Common myeloid progenitor, CD34-positive (primary cell): Measurements from ENCODE around the gene UBTD1.

Experiments
- CTCF ChIA-PET: fragments of 350-600 bp; sonication (Branson Sonifier 250); formaldehyde crosslinking; loops from one replicate; lab custom pipeline; 2021; ENCODE audit warnings: antibody characterized with exemption; lab: Charles Lee
- POLR2A ChIA-PET: fragments of 350-600 bp; sonication (Branson Sonifier 250); formaldehyde crosslinking; loops from one replicate; lab custom pipeline; 2021; ENCODE audit warnings: antibody characterized with exemption; lab: Charles Lee
- DNase-seq, 3 donors: peaks; one replicate each; pipeline versions ENCODE4 v3.0.0 to v3.0.0-alpha.2; 2013
- H3K27ac ChIP-seq, 2 experiments: 1 replicate in 1 of 2; 2 replicates in 1 of 2; pipeline ENCODE4 v1.7.0; 2013; ENCODE audit warnings: inconsistent platforms in 2 of 2, low read length in 2 of 2, mild to moderate bottlenecking in 2 of 2, low read depth in 1 of 2, moderate library complexity in 1 of 2; ENCODE audit not compliant: severe bottlenecking in 2 of 2, insufficient read depth in 1 of 2, poor library complexity in 1 of 2
- H3K27me3 ChIP-seq, 5 experiments: replicated peaks in 2 of 5; 1 replicate in 3 of 5; 2 replicates in 2 of 5; pipeline versions ENCODE4 v1.6.1 to v1.7.0; 2013; ENCODE audit warnings: low read length in 4 of 5, mild to moderate bottlenecking in 2 of 5, moderate library complexity in 2 of 5, inconsistent platforms in 1 of 5; ENCODE audit not compliant: insufficient read depth in 5 of 5, control insufficient read depth in 4 of 5
- H3K36me3 ChIP-seq, 4 experiments: 1 replicate in 2 of 4; 2 replicates in 2 of 4; pipeline versions ENCODE4 v1.6.1 to v1.7.0; 2013; ENCODE audit warnings: low read length in 3 of 4, control low read depth in 1 of 4, mild to moderate bottlenecking in 1 of 4; ENCODE audit not compliant: control insufficient read depth in 4 of 4, insufficient read depth in 4 of 4
- H3K4me1 ChIP-seq, 4 experiments: 1 replicate in 3 of 4; 2 replicates in 1 of 4; pipeline versions ENCODE4 v1.6.1 to v1.7.1; 2013; ENCODE audit warnings: low read length in 3 of 4, mild to moderate bottlenecking in 3 of 4, control low read depth in 1 of 4, inconsistent platforms in 1 of 4, moderate library complexity in 1 of 4; ENCODE audit not compliant: control insufficient read depth in 4 of 4, insufficient read depth in 4 of 4; ENCODE audit errors: control extremely low read depth in 1 of 4
- H3K4me3 ChIP-seq, 7 experiments: 1 replicate in 4 of 7; 2 replicates in 3 of 7; pipeline versions ENCODE4 v1.5.1 to v1.7.0; 2013; ENCODE audit warnings: mild to moderate bottlenecking in 7 of 7, low read length in 6 of 7, moderate library complexity in 6 of 7, inconsistent platforms in 2 of 7, low read depth in 2 of 7, control low read depth in 1 of 7; ENCODE audit not compliant: insufficient read depth in 4 of 7, control insufficient read depth in 1 of 7; ENCODE audit errors: extremely low read depth in 1 of 7
- H3K9me3 ChIP-seq, 5 experiments: 1 replicate in 4 of 5; 2 replicates in 1 of 5; pipeline versions ENCODE4 v1.6.1 to v1.7.1; 2013; ENCODE audit warnings: low read length in 4 of 5, mild to moderate bottlenecking in 2 of 5, inconsistent platforms in 1 of 5, low read depth in 1 of 5, moderate library complexity in 1 of 5; ENCODE audit not compliant: control insufficient read depth in 4 of 5, insufficient read depth in 2 of 5; ENCODE audit errors: control extremely low read depth in 1 of 5
- WGBS: methylation state at CpG from one replicate; pipeline ENCODE4 v1.1.5; 2013; ENCODE audit not compliant: insufficient coverage; 5-methylcytosine and 5-hydroxymethylcytosine counted together

The UBTD1 gene

GRCh38 chr10:97511711-97512440 is 13.2 kb downstream of the UBTD1 start:
- Histone ChIP-seq H3K36me3 (no peaks in the 10 kb centered on the region), H3K4me1 (no peaks in the 10 kb centered on the region), H3K27ac (no peak overlapping the region), H3K27me3 (peaks cover 0 to 2% (median 0%) of the 10 kb centered on the region in 5 experiments), H3K4me3 (no peak overlapping the region), H3K9me3 (no peaks in the 10 kb centered on the region)
- ChIA-PET POLR2A (no interaction called here), CTCF (interaction anchor here (0.8 kb wide), 1 partner anchor 24 kb away, joined by 3 read pairs; no protein-coding TSS in a partner anchor)
- WGBS, result 100% methylated on average over 2 of the region's 3 CpGs
- DNase-seq, result no peak

DNA sequence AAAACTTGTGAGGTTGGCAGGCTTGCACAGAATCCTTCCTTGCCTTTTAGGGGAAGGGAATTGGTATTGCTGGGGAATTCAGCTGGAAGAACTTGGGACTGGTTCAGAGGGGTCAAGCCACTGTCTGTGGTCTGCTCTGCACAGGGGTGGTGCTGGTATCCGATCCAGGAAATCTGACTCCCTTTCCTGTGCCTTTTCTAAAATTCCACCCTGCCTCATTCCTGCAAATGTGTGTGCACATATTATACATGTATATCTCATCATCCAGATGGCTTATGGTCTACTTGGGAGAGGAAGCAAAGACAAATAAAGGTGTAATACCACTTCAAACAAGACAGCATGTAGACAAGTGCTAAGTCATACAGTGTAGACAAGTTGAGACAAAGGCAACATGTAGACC is 14.3 kb downstream of the UBTD1 start:
- no peak for DNase-seq
- WGBS, result no CpG with 5 or more reads among the region's 1 CpG
- Histone ChIP-seq H3K9me3 (no peaks in the 10 kb centered on the region), H3K36me3 (no peaks in the 10 kb centered on the region), H3K4me3 (no peak overlapping the region), H3K27ac (no peak overlapping the region), H3K27me3 (peaks cover 0 to 2% (median 0%) of the 10 kb centered on the region in 5 experiments), H3K4me1 (peaks cover 0 to 7% (median 5%) of the 10 kb centered on the region in 4 experiments)
- POLR2A ChIA-PET, result no interaction called here
- CTCF ChIA-PET, result interaction anchor here (0.9 to 1.3 kb wide), 2 partner anchors 23 to 49 kb away, joined by 4 read pairs; no protein-coding TSS in a partner anchor

DNA sequence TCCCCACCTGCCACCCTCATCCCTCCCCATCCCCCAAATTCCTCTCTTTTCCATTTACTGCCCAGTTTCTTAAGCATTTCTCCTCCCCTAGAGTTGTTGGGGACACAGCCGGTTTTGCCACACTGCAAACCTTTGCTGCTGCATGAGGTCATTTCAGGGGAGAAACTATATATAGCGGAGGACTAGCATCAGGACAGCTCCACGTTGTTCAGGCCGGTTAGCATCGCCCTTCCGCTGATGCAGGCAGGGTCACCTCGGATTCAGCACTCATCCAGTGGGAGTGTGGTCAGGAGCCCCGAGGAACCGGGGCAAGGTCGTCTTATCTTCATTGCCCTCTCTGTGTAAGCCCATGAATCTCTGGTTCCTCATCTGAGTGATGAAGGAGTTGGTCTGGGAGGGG is 15.6 kb downstream of the UBTD1 start:
- ChIA-PET POLR2A (no interaction called here), CTCF (interaction anchor here (0.9 to 1.5 kb wide), 4 partner anchors 9 to 40 kb away, joined by 3 to 5 read pairs (median 3); no protein-coding TSS in a partner anchor)
- H3K27ac ChIP-seq, result no peak overlapping the region
- H3K27me3 ChIP-seq, result no peaks in the 10 kb centered on the region
- no peak for DNase-seq
- no peak overlapping the region for H3K4me3 ChIP-seq
- H3K36me3 ChIP-seq, result no peaks in the 10 kb centered on the region
- peaks cover 0 to 11% (median 7%) of the 10 kb centered on the region in 4 experiments for H3K4me1 ChIP-seq
- WGBS, result 91% methylated on average over 8 of the region's 10 CpGs
- H3K9me3 ChIP-seq, result no peaks in the 10 kb centered on the region

DNA sequence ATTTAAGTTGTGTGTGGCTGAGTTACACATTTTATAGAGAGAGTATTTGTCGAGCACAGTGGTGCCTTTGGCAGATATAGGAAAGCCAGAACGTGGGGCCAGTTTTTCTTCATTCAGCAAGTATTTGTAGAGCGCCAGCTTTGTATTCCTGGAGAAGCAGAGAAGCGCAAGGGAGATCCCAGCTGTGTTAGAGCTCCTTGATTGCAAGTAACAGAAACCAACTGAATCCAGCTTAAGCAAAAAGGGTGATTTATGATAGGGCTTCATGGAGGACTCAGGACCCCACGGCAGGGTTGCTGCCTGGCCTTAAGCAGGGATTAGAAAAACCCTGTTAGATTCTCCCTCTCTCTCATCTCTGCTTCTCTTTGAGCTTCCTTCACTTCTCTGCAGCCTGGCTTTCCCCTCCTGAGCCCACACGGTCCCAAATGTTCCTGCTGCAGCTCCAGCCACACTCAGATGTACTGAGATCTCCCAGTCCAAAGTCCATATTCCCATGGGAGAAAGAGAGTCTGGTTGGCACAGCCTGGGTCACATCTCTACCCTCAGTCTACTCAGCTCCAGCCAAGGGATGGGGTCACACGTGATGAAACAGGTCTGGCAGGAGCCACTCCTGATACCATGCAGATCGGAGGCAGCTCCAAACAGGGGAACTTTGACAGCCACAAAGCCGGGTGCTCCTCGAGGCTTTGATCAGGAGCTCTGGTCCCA is 16.7 kb downstream of the UBTD1 start:
- ChIA-PET POLR2A (no interaction called here), CTCF (interaction anchor here (0.9 to 1.8 kb wide), 3 partner anchors 10 to 39 kb away, joined by 3 to 7 read pairs (median 3); no protein-coding TSS in a partner anchor)
- Histone ChIP-seq H3K9me3 (no peaks in the 10 kb centered on the region), H3K36me3 (no peaks in the 10 kb centered on the region), H3K4me1 (peaks cover 0 to 11% (median 7%) of the 10 kb centered on the region in 4 experiments), H3K27me3 (no peaks in the 10 kb centered on the region), H3K4me3 (no peak overlapping the region), H3K27ac (no peak overlapping the region)
- no peak for DNase-seq
- over 99% methylated on average over 8 of the region's 10 CpGs for WGBS

- no peak overlapping the region for H3K27ac ChIP-seq
- no peaks in the 10 kb centered on the region for H3K9me3 ChIP-seq
- CTCF ChIA-PET, result interaction anchor here (0.7 to 1.1 kb wide), 2 partner anchors 13 to 18 kb away, joined by 3 to 4 read pairs; no protein-coding TSS in a partner anchor
These were observed 18.5 kb downstream of the UBTD1 start for GRCh38 chr10:97517096-97517750.

DNA sequence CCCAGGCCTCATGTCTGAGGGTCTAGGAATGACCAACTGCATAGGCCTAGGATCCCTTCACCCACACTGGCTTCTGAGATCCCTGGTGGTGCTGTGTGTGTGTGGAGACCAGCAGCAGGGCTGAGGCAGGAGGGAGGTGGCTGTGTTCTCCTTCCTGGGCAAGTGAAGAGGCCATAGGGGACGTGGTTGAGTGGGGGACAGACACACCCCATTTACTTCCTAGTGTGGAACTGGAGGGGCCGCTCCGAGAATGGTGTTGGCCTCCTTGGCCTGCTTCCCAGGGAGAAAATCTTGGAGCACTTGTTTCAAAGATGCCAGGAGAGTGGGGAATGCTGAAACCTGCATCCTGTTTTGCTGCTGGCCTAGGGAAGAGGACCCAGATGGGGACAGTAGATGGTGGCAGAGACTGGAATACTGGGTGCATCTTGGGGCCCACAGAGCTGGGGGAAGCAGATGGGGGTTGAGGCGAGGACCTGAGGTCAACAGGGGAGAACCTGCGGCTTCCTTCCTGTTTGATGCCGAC is 19.1 kb downstream of the UBTD1 start:
- POLR2A ChIA-PET, result no interaction called here
- H3K27ac ChIP-seq, result no peak overlapping the region
- DNase-seq, result no peak

More at GRCh38 chr10:97517096-97517750, 18.5 kb downstream of the UBTD1 start:
- Histone ChIP-seq H3K4me3 (no peak overlapping the region), H3K36me3 (no peaks in the 10 kb centered on the region), H3K4me1 (peaks cover 0 to 11% (median 7%) of the 10 kb centered on the region in 4 experiments), H3K27me3 (no peaks in the 10 kb centered on the region)
- POLR2A ChIA-PET, result no interaction called here
- DNase-seq, result no peak
- WGBS, result 96% methylated on average over 12 of the region's 15 CpGs

More for the DNA sequence above, 19.1 kb downstream of the UBTD1 start:
- no peak overlapping the region for H3K4me3 ChIP-seq
- no peaks in the 10 kb centered on the region for H3K36me3 ChIP-seq
- CTCF ChIA-PET, result interaction anchor here (1.0 kb wide), 1 partner anchor 14 kb away, joined by 3 read pairs; no protein-coding TSS in a partner anchor
- no peaks in the 10 kb centered on the region for H3K9me3 ChIP-seq
- no peaks in the 10 kb centered on the region for H3K27me3 ChIP-seq
- H3K4me1 ChIP-seq, result peaks cover 0 to 11% (median 7%) of the 10 kb centered on the region in 4 experiments
- WGBS, result 35% methylated on average over 3 of the region's 6 CpGs
